ENCODE data around the gene ZYG11B. TPM values are rescaled to one million over a fixed set of nuclear protein-coding genes. Genes with fewer than 3 reads are reported as not detected.
"Not testable (repeated sequence)": the region's sequence is repeated elsewhere in the genome, so short reads cannot be mapped to it uniquely, and the experiment has no call there.

Gene ZYG11B
- total RNA-seq, 1 donor from 2014 or later = 68.4 TPM

- peak; percentile 3 for DNase-seq (ENCODE audit: low spot score)
These were observed 19.0 kb upstream of the ZYG11B start for GRCh38 chr1:52706941-52707926.

- DNase-seq (ENCODE audit: low spot score) = peak; percentile 47
These were observed 18.2 kb upstream of the ZYG11B start for GRCh38 chr1:52707927-52708655.

GRCh38 chr1:52709016-52709415 lies 17.2 kb upstream of the ZYG11B start:
- DNase-seq (ENCODE audit: low spot score) = peak; percentile 20

GRCh38 chr1:52713590-52713989 lies 12.7 kb upstream of the ZYG11B start:
- no peak for DNase-seq (ENCODE audit: low spot score)

GRCh38 chr1:52715296-52715695 lies 11.0 kb upstream of the ZYG11B start:
- not testable (repeated sequence) for DNase-seq (ENCODE audit: low spot score)

GRCh38 chr1:52723260-52723659 lies 3.0 kb upstream of the ZYG11B start:
- DNase-seq (ENCODE audit: low spot score) = no peak

- DNase-seq (ENCODE audit: low spot score) = no peak
These were observed 369 bp upstream of the ZYG11B start for GRCh38 chr1:52725903-52726264.

- peak; percentile 18 for DNase-seq (ENCODE audit: low spot score)
These were observed 897 bp downstream of the ZYG11B start for GRCh38 chr1:52727114-52727586.

- DNase-seq (ENCODE audit: low spot score) = no peak
These were observed 1.9 kb downstream of the ZYG11B start for GRCh38 chr1:52727956-52728656.

- DNase-seq (ENCODE audit: low spot score) = no peak
These were observed 7.1 kb downstream of the ZYG11B start for GRCh38 chr1:52733368-52733767.

- not testable (repeated sequence) for DNase-seq (ENCODE audit: low spot score)
These were observed 9.1 kb downstream of the ZYG11B start for GRCh38 chr1:52735371-52735770.

GRCh38 chr1:52738148-52738547 lies 11.9 kb downstream of the ZYG11B start:
- no peak for DNase-seq (ENCODE audit: low spot score)

- DNase-seq (ENCODE audit: low spot score) = no peak
These were observed 12.6 kb downstream of the ZYG11B start for GRCh38 chr1:52738893-52739292.

GRCh38 chr1:52739699-52740467 lies 13.6 kb downstream of the ZYG11B start:
- no peak for DNase-seq (ENCODE audit: low spot score)

- no peak for DNase-seq (ENCODE audit: low spot score)
These were observed 15.0 kb downstream of the ZYG11B start for GRCh38 chr1:52741259-52741658.

GRCh38 chr1:52746189-52746588 lies 19.9 kb downstream of the ZYG11B start:
- no peak for DNase-seq (ENCODE audit: low spot score)

- no peak for DNase-seq (ENCODE audit: low spot score)
These were observed 21.2 kb downstream of the ZYG11B start for GRCh38 chr1:52747450-52747849.

GRCh38 chr1:52748119-52748518 lies 21.9 kb downstream of the ZYG11B start:
- DNase-seq (ENCODE audit: low spot score) = no peak

- DNase-seq (ENCODE audit: low spot score) = not testable (repeated sequence)
These were observed 23.2 kb downstream of the ZYG11B start for GRCh38 chr1:52749496-52749895.

GRCh38 chr1:52750139-52750538 lies 23.9 kb downstream of the ZYG11B start:
- DNase-seq (ENCODE audit: low spot score) = not testable (repeated sequence)
